Measurements from ENCODE around the gene ETV3.

The ETV3 gene

DNA sequence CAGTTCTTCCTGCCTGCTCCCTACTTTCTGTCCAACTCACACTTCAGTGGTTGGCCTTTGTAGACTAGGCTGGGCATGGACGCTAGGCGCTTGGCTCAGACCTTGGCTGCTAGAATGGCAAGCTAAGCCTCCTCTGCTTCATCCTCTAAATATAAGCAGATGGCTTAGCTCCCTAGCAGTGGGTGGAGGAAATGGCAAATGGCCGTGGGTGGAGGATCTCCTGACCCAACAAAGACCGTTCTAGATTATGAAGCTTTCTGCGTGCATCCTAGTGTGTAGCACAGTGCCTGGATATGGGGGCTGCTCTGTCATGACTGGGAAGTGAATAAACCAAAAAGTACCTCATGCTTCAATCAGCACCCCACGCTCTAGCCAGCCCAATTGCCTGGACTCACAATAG, 28.2 kb downstream of the ETV3 start:
- no peak for DNase-seq (ENCODE audit: low read depth)
- TF ChIP-seq, protein P1, sequence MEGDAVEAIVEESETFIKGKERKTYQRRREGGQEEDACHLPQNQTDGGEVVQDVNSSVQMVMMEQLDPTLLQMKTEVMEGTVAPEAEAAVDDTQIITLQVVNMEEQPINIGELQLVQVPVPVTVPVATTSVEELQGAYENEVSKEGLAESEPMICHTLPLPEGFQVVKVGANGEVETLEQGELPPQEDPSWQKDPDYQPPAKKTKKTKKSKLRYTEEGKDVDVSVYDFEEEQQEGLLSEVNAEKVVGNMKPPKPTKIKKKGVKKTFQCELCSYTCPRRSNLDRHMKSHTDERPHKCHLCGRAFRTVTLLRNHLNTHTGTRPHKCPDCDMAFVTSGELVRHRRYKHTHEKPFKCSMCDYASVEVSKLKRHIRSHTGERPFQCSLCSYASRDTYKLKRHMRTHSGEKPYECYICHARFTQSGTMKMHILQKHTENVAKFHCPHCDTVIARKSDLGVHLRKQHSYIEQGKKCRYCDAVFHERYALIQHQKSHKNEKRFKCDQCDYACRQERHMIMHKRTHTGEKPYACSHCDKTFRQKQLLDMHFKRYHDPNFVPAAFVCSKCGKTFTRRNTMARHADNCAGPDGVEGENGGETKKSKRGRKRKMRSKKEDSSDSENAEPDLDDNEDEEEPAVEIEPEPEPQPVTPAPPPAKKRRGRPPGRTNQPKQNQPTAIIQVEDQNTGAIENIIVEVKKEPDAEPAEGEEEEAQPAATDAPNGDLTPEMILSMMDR (IDR thresholded peaks at IDR 0.05; ENCODE audit: insufficient read depth, low read depth, low read length, missing control alignments): no peak
- H3K4me3 ChIP-seq (ENCODE audit: low read depth, low read length): no peak overlapping the region

DNA sequence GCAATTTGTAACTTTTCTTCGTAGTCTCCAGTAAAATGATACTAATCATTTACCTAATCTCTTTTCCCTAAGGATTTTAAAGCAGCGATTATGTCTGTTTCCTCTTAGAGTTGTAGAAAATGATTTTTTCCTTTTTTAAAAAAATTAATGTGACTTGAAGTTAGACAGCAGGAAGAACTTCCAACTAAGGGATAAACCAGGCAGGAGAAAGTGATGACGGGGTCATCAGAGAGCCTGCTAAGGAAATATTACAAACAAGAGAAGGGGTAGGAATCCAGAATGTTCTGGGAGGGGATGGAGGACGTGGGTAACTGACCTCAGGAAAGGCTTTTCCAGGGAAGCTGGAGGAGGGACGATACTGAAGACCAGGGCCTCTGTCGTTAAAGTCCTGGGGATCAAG, 29.7 kb downstream of the ETV3 start:
- TF ChIP-seq, protein P1 (IDR thresholded peaks at IDR 0.05; ENCODE audit: insufficient read depth, low read depth, low read length, missing control alignments): no peak
- DNase-seq (ENCODE audit: low read depth): no peak
- H3K4me3 ChIP-seq (ENCODE audit: low read depth, low read length): no peak overlapping the region

DNA sequence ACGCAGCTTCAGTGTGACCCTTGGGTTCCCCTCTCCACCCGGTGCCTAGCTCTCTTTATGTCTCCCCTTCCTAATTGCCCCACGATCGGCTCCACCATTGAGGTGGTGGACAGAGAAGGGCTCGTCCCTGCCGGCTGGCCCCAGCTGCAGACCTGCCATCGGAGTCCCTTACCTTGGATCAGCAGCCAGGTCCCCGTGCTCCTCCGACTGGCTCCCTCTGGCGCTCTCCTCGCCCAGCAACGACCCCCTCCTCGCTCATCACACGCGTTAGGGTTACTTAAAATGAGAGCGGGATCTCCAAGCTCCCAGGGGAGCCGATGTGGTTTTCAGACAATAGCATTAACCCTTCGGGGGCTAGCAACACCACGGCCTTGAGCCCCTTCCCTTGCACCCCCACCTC, 30.5 kb downstream of the ETV3 start:
- no peak overlapping the region for H3K4me3 ChIP-seq (ENCODE audit: low read depth, low read length)
- DNase-seq (ENCODE audit: low read depth): no peak
- TF ChIP-seq, protein P1 (IDR thresholded peaks at IDR 0.05; ENCODE audit: insufficient read depth, low read depth, low read length, missing control alignments): no peak

DNA sequence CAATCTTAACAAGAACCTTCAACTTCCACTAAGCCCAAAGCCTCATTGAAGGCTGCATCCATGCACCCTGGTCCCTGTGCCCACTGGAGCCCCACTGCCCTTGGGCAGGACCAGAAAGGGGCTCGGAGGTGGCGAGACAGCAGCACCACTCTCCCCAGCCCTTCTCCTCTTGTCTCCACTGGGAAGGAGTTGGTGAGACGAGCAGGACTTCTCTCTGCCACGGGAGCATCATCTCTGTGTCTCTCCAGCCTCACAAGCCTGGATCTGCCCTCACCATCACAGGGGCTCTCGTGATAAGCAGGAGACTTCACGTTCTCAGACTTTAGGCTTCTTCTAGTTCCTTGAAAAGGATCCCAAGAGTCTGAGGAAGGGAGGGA, 31.4 kb downstream of the ETV3 start:
- H3K4me3 ChIP-seq (ENCODE audit: low read depth, low read length): no peak overlapping the region; the same call in 1 of the 2 replicates
- TF ChIP-seq, protein P1 (IDR thresholded peaks at IDR 0.05; ENCODE audit: insufficient read depth, low read depth, low read length, missing control alignments): no peak
- no peak for DNase-seq (ENCODE audit: low read depth)

DNA sequence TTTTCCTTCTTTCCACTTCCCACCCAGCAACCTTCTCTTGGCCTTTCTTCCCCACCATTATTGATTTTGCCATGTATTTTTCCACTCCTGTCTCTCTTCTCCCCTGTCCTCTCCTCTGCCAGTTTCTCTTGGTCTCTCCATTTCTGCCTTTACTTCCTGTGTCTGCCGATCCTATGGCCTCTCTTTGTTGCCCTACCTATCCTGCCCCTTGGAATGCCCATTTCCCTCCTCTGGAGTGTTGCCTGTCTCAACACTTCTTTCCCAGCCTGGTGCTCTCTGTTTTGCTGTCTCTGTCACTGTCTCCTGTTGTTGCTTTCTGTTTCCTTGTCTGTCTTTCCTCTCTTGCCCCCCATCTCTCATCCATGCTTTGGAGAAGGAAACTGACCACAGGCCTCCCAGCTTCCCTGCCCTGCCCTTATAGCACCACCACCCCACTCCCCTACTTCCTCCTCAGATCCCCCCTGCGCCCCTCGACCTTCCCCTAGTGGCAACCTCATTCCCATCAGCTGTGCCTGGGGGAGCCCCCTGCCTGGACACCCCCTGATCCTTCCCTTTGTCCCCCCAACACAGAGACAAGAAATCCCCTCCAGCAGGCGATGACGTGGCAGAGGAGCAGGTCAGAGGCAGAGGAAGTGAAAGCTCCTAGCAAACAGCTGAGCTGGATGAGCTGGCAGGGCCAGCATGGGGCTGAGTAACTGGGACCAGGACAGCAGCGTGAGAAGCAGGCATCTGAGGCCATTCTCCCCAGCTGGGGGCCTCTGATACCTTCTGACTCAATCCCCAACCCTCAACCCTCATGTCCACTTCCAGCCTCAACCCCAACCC, 32.0 kb downstream of the ETV3 start:
- TF ChIP-seq, protein P1 (IDR thresholded peaks at IDR 0.05; ENCODE audit: insufficient read depth, low read depth, low read length, missing control alignments): no peak
- peak; percentile 80 for DNase-seq (ENCODE audit: low read depth)
- no peak overlapping the region for H3K4me3 ChIP-seq (ENCODE audit: low read depth, low read length)

DNA sequence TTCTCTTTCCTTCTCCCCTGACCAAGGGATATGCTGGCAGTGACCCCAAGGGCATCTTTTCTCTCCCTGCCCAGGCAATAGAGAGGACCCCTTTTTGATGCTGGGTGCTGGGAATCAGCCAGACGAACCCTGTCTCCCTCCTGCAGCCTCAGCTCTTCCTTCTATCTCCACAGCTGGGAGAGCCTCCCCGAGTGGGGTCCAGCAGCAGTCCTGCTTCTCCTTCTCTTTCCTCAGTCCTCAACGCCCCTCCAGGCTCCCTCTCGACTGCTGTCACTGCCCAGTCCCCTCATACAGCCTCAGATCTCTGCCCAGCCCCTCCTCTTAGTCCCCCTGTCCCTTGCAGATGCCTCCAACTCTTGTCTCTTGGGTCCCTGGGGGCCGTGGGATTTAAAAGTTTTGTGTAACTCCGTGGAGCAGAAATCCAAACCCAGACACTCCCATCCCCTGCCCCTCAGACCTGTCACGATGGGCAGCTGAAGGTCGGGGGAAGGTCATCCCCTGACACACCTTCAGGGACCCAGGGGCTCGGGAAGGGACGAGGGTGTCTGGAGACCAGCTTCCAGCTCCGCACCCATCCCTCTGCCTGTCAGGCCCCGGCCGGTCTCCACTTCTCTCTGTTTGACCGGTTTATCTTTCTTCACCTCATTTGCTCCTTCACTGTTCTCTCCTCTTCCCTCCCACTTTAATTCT, 32.8 kb downstream of the ETV3 start:
- H3K4me3 ChIP-seq (ENCODE audit: low read depth, low read length): no peak overlapping the region
- no peak for DNase-seq (ENCODE audit: low read depth)
- TF ChIP-seq, protein P1 (IDR thresholded peaks at IDR 0.05; ENCODE audit: insufficient read depth, low read depth, low read length, missing control alignments): no peak

Measured in GM12865 (cell line).